IMR-90 (cell line): Measurements from ENCODE around the gene PPFIBP2. TPM values are rescaled to one million over a fixed set of nuclear protein-coding genes. Genes with fewer than 3 reads are reported as not detected.
A peak's percentile ranks its signal among the peaks of the same experiment; 100 is the strongest.

Experiments
- ATAC-seq: fragments of 200-7000 bp; cut with Tn5 transposase; 2 replicates; pipeline ENCODE4 v1.9.1; 2020; ENCODE audit warnings: low read depth, mild to moderate bottlenecking, moderate library complexity
- BruUV-seq: library from RNA; stranded (reverse); fragments of 400-500 nt; replicated peaks from 2 replicates; lab custom pipeline; 2021; lab: Mats Ljungman, UMichigan
- CTCF ChIA-PET: fragments of 300-600 bp; formaldehyde crosslinking; extraction: SDS; loops from one replicate; lab custom pipeline; 2021; ENCODE audit warnings: antibody characterized with exemption; lab: Yijun Ruan, JAX
- POLR2A ChIA-PET: fragments of 300-600 bp; sonication (Branson Sonifier 250); formaldehyde crosslinking; loops from one replicate; lab custom pipeline; 2022; ENCODE audit warnings: antibody characterized with exemption; ENCODE audit not compliant: unreplicated experiment; lab: Charles Lee
- DNase-seq: peaks from one replicate; pipeline ENCODE4 v3.0.0; 2013
- H2AFZ ChIP-seq: replicated peaks from 2 replicates; pipeline ENCODE3; 2013; ENCODE audit warnings: low read length, mild to moderate bottlenecking; ENCODE audit not compliant: poor library complexity
- H2AK5ac ChIP-seq: 2 replicates; pipeline ENCODE4 v1.6.1; 2013; ENCODE audit warnings: low read depth, low read length, inconsistent platforms
- H2AK9ac ChIP-seq: replicated peaks from 2 replicates; pipeline ENCODE3; 2013; ENCODE audit warnings: mild to moderate bottlenecking, low read depth, low read length, moderate library complexity; ENCODE audit not compliant: poor library complexity
- H2BK120ac ChIP-seq: 2 replicates; pipeline ENCODE4 v1.6.1; 2013; ENCODE audit warnings: low read depth, low read length, inconsistent platforms
- H2BK15ac ChIP-seq: 3 replicates; pipeline ENCODE4 v1.6.1; 2013; ENCODE audit warnings: low read depth, low read length, inconsistent platforms
- H2BK20ac ChIP-seq: 2 replicates; pipeline ENCODE4 v1.6.1; 2013; ENCODE audit warnings: low read depth, mild to moderate bottlenecking, inconsistent platforms, low read length, moderate library complexity
- H2BK5ac ChIP-seq: 2 replicates; pipeline ENCODE4 v1.6.1; 2013; ENCODE audit warnings: mild to moderate bottlenecking, low read depth, low read length, inconsistent platforms; ENCODE audit not compliant: poor library complexity, severe bottlenecking
- H3K14ac ChIP-seq: replicated peaks from 2 replicates; pipeline ENCODE4 v1.6.1; 2013; ENCODE audit warnings: low read depth, low read length, inconsistent platforms
- H3K18ac ChIP-seq: 2 replicates; pipeline ENCODE4 v1.6.1; 2013; ENCODE audit warnings: low read depth, low read length, control low read depth
- H3K23ac ChIP-seq: 2 replicates; pipeline ENCODE4 v1.6.1; 2013; ENCODE audit warnings: low read depth, low read length, inconsistent platforms
- H3K27ac ChIP-seq: 2 replicates; pipeline ENCODE4 v1.5.1; 2013; ENCODE audit warnings: mild to moderate bottlenecking, control low read depth, low read length; ENCODE audit not compliant: insufficient read depth
- H3K27me3 ChIP-seq: 2 replicates; pipeline ENCODE4 v1.6.1; 2013; ENCODE audit warnings: low read length; ENCODE audit not compliant: control insufficient read depth, insufficient read depth
- H3K36me3 ChIP-seq: 2 replicates; pipeline ENCODE4 v1.6.1; 2013; ENCODE audit warnings: low read length, mixed read lengths; ENCODE audit not compliant: control insufficient read depth, insufficient read depth
- H3K4ac ChIP-seq: 2 replicates; pipeline ENCODE4 v1.6.1; 2013; ENCODE audit warnings: low read depth, low read length, inconsistent platforms
- H3K4me1 ChIP-seq: 2 replicates; pipeline ENCODE4 v1.6.1; 2013; ENCODE audit warnings: low read length, mixed read lengths; ENCODE audit not compliant: control insufficient read depth, insufficient read depth
- H3K4me2 ChIP-seq: 2 replicates; pipeline ENCODE4 v1.6.1; 2013; ENCODE audit warnings: low read depth, mild to moderate bottlenecking, control low read depth, low read length, moderate library complexity
- H3K4me3 ChIP-seq: 2 replicates; pipeline ENCODE4 v1.5.1; 2013; ENCODE audit warnings: low read depth, mild to moderate bottlenecking, control low read depth, low read length, moderate library complexity; ENCODE audit not compliant: insufficient read depth
- H3K56ac ChIP-seq: 2 replicates; pipeline ENCODE4 v1.6.1; 2013; ENCODE audit warnings: low read length, inconsistent platforms; ENCODE audit not compliant: insufficient read depth; ENCODE audit errors: extremely low read depth
- H3K79me1 ChIP-seq, 2 experiments: 2 replicates each; pipeline ENCODE4 v1.6.1; 2013; ENCODE audit warnings: low read length in 2 of 2, inconsistent platforms in 1 of 2, low read depth in 1 of 2
- H3K9ac ChIP-seq: 2 replicates; pipeline ENCODE4 v1.6.1; 2013; ENCODE audit warnings: low read depth, low read length, control low read depth
- H3K9me1 ChIP-seq: 2 replicates; pipeline ENCODE4 v1.6.1; 2013; ENCODE audit warnings: low read length, inconsistent platforms; ENCODE audit not compliant: insufficient read depth
- H3K9me3 ChIP-seq: 2 replicates; pipeline ENCODE4 v1.6.1; 2013; ENCODE audit warnings: low read length; ENCODE audit not compliant: control insufficient read depth, insufficient read depth
- H4K20me1 ChIP-seq: 2 replicates; pipeline ENCODE4 v1.6.1; 2013; ENCODE audit warnings: low read length, inconsistent platforms; ENCODE audit not compliant: insufficient read depth
- H4K5ac ChIP-seq: 2 replicates; pipeline ENCODE4 v1.6.1; 2013; ENCODE audit warnings: mild to moderate bottlenecking, low read depth, low read length, control low read depth
- H4K8ac ChIP-seq, 2 experiments: 2 replicates each; pipeline ENCODE4 v1.6.1; 2013; ENCODE audit warnings: low read depth in 2 of 2, low read length in 2 of 2, control low read depth in 1 of 2, inconsistent platforms in 1 of 2
- H4K91ac ChIP-seq: 2 replicates; pipeline ENCODE4 v1.6.1; 2013; ENCODE audit warnings: low read depth, low read length, inconsistent platforms; ENCODE audit not compliant: insufficient read depth
- CEBPB ChIP-seq: IDR thresholded peaks from 2 replicates; pipeline ENCODE4 v1.6.1; 2012; ENCODE audit warnings: low read depth, low read length, improper control_type of control experiment
- MAFK ChIP-seq: IDR thresholded peaks from 2 replicates; pipeline ENCODE4 v1.6.1; 2012; ENCODE audit warnings: low read depth, low read length, improper control_type of control experiment
- WGBS, 2 experiments: methylation state at CpG; one replicate each; pipeline versions ENCODE4 v1.1.5 to v1.1.7; 2013; ENCODE audit warnings: missing lambda C conversion rate in 2 of 2; ENCODE audit not compliant: insufficient read length in 1 of 2; ENCODE audit errors: extremely low coverage in 2 of 2; 5-methylcytosine and 5-hydroxymethylcytosine counted together
- dilution Hi-C: fragments of 300-500 bp; cut with HindIII; formaldehyde crosslinking; loops from one replicate; pipeline ENCODE4 v1.14.3; 2018; ENCODE audit warnings: low sequenced_read_pairs; ENCODE audit not compliant: unreplicated experiment
- in situ Hi-C: fragments of 300-500 bp; cut with MboI; formaldehyde crosslinking; loops from 3 replicates; pipeline ENCODE4 v1.14.3; 2019; ENCODE audit warnings: low sequenced_read_pairs, inconsistent platforms, mixed read lengths
- intact Hi-C: fragments of 100-400 bp; cut with micrococcal nuclease; formaldehyde crosslinking; loops from 2 replicates; pipeline ENCODE4 v1.10.0; 2022
- polyA plus RNA-seq, 3 experiments: library from polyadenylated mRNA; depleted of rRNA; stranded (reverse); fragments of >200 nt; gene quantifications; 2 replicates each; pipeline ENCODE4 v1.2.3, GENCODE V29; 2012; ENCODE audit warnings: low replicate concordance in 1 of 3
- total RNA-seq: library from RNA; depleted of rRNA; stranded (reverse); fragments of >200 nt; gene quantifications from 2 replicates; pipeline ENCODE4 v1.2.3, GENCODE V29; 2012

Gene PPFIBP2
- total and polyA plus RNA-seq, 2 of the 4 experiments (the other 2 are of a cell fraction) = 6.0 to 11.8 TPM

GRCh38 chr11:7579361-7579791 lies 65.6 kb downstream of the PPFIBP2 start:
- peak overlapping the region; percentile 18; the same call in 1 of the 2 replicates for H2BK120ac ChIP-seq
- H3K4ac ChIP-seq = 0 out of 2 replicates have a peak overlapping the region, but pooled peaks have one; percentile 8
- no CpG with 5 or more reads among the region's 1 CpG for WGBS, 2 experiments
- peaks cover 35% of the 10 kb centered on the region for H3K4me1 ChIP-seq
- intact Hi-C loops = loop anchor here (10.0 kb wide), 1 partner anchor 315 kb away; no protein-coding TSS in a partner anchor
- no peak overlapping the region for H4K5ac ChIP-seq
- H4K20me1 ChIP-seq = no peaks in the 10 kb centered on the region
- H4K91ac ChIP-seq = no peak overlapping the region
- H3K4me3 ChIP-seq = no peak overlapping the region
- in situ Hi-C loops = loop anchor here (10.0 kb wide), 1 partner anchor 105 kb away; no protein-coding TSS in a partner anchor
- H2BK15ac ChIP-seq = no peak overlapping the region
- TF ChIP-seq CEBPB = peak; percentile 48; the same call in 1 of the 2 replicates
- TF ChIP-seq MAFK = no peak
- no peaks in the 10 kb centered on the region for H3K9me3 ChIP-seq
- CTCF ChIA-PET = no interaction called here
- peak overlapping the region; percentile 60; the same call in 1 of the 2 replicates for H3K23ac ChIP-seq
- H2AK5ac ChIP-seq = no peak overlapping the region
- H3K56ac ChIP-seq = no peak overlapping the region
- H3K14ac ChIP-seq = 0 out of 2 replicates have a peak overlapping the region, but pooled peaks have one; percentile 29
- no peak overlapping the region for H2AK9ac ChIP-seq
- DNase-seq = peak; percentile 57
- peaks cover 5% of the 10 kb centered on the region for H3K9me1 ChIP-seq
- no peak overlapping the region for H2AFZ ChIP-seq
- no peak overlapping the region for H3K9ac ChIP-seq
- peak overlapping the region; percentile 20; the same call in 1 of the 2 replicates for H3K18ac ChIP-seq
- 0 out of 2 replicates have a peak overlapping the region, but pooled peaks have one; percentile 25 for H3K4me2 ChIP-seq
- H2BK5ac ChIP-seq = no peak overlapping the region
- ATAC-seq = no peak
- peak overlapping the region; percentile 42; the same call in 1 of the 2 replicates for H3K27ac ChIP-seq
- H2BK20ac ChIP-seq = no peak overlapping the region
- H3K79me1 ChIP-seq = no peaks in the 10 kb centered on the region
- no peaks in the 10 kb centered on the region for H3K36me3 ChIP-seq
- no peaks in the 10 kb centered on the region; the same call in 1 of the 2 replicates for H3K27me3 ChIP-seq
- dilution Hi-C loops = no loop called here
- no peak overlapping the region; a peak in 1 of 4 replicates for H4K8ac ChIP-seq
- POLR2A ChIA-PET = no interaction called here
- BruUV-seq = no TSS peak
